ENCODE data around the gene LINC00632.

DNA sequence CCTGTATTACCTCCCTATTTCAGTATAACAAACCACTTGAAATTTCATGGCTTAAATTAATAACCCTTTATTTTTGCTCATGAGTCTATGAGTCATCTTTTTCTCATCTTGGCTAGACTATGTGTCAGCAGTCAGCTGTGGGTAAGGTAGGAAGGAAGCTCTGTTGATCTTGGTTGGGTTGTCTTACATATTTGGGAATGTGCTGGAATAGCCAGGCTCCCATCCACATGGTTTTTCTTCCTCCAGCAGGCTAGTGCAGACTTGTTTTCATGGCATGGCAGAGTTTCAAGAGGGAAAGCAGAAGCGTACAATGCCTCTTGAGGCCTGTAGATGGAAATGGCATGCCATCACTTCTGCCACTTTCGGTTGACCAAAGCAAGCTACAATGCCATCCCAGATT, 89.7 kb downstream of the LINC00632 start:
- TF ChIP-seq, protein P1, sequence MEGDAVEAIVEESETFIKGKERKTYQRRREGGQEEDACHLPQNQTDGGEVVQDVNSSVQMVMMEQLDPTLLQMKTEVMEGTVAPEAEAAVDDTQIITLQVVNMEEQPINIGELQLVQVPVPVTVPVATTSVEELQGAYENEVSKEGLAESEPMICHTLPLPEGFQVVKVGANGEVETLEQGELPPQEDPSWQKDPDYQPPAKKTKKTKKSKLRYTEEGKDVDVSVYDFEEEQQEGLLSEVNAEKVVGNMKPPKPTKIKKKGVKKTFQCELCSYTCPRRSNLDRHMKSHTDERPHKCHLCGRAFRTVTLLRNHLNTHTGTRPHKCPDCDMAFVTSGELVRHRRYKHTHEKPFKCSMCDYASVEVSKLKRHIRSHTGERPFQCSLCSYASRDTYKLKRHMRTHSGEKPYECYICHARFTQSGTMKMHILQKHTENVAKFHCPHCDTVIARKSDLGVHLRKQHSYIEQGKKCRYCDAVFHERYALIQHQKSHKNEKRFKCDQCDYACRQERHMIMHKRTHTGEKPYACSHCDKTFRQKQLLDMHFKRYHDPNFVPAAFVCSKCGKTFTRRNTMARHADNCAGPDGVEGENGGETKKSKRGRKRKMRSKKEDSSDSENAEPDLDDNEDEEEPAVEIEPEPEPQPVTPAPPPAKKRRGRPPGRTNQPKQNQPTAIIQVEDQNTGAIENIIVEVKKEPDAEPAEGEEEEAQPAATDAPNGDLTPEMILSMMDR (IDR thresholded peaks at IDR 0.05), result no peak
- TF ChIP-seq POLR2A (IDR thresholded peaks at IDR 0.05), result no peak
